ENCODE data around the gene CASP3.

The CASP3 gene

GRCh38 chr4:184624972-184625554 lies 24.2 kb downstream of the CASP3 start:
- TF ChIP-seq FOXP2 (optimal IDR thresholded peaks at IDR 0.05; ENCODE audit: borderline replicate concordance, extremely low read depth, extremely low read length, insufficient read depth) (no peak), POLR2AphosphoS5 (IDR thresholded peaks at IDR 0.05; ENCODE audit: low read depth, low read length) (no peak), TAF1 (IDR thresholded peaks at IDR 0.05; ENCODE audit: borderline replicate concordance, insufficient read depth, low read length) (no peak), REST (IDR thresholded peaks at IDR 0.05; ENCODE audit: insufficient read depth in 1 of 2, low read depth in 2 of 2, low read length in 2 of 2) (no peak), SIN3A (IDR thresholded peaks at IDR 0.05; ENCODE audit: borderline replicate concordance, insufficient read depth, low read length) (no peak)

- no peak for TF ChIP-seq TAF1 (IDR thresholded peaks at IDR 0.05; ENCODE audit: borderline replicate concordance, insufficient read depth, low read length)
- TF ChIP-seq REST (IDR thresholded peaks at IDR 0.05; ENCODE audit: insufficient read depth in 1 of 2, low read depth in 2 of 2, low read length in 2 of 2): no peak
- no peak for TF ChIP-seq FOXP2 (optimal IDR thresholded peaks at IDR 0.05; ENCODE audit: borderline replicate concordance, extremely low read depth, extremely low read length, insufficient read depth)
- TF ChIP-seq SIN3A (IDR thresholded peaks at IDR 0.05; ENCODE audit: borderline replicate concordance, insufficient read depth, low read length): no peak
- no peak for TF ChIP-seq POLR2AphosphoS5 (IDR thresholded peaks at IDR 0.05; ENCODE audit: low read depth, low read length)
These were observed 27.7 kb downstream of the CASP3 start for GRCh38 chr4:184621518-184621917.

GRCh38 chr4:184620212-184620867 lies 28.9 kb downstream of the CASP3 start:
- TF ChIP-seq REST (IDR thresholded peaks at IDR 0.05; ENCODE audit: insufficient read depth in 1 of 2, low read depth in 2 of 2, low read length in 2 of 2): no peak
- no peak for TF ChIP-seq TAF1 (IDR thresholded peaks at IDR 0.05; ENCODE audit: borderline replicate concordance, insufficient read depth, low read length)
- TF ChIP-seq FOXP2 (optimal IDR thresholded peaks at IDR 0.05; ENCODE audit: borderline replicate concordance, extremely low read depth, extremely low read length, insufficient read depth): no peak
- TF ChIP-seq POLR2AphosphoS5 (IDR thresholded peaks at IDR 0.05; ENCODE audit: low read depth, low read length): no peak
- TF ChIP-seq SIN3A (IDR thresholded peaks at IDR 0.05; ENCODE audit: borderline replicate concordance, insufficient read depth, low read length): no peak

GRCh38 chr4:184617600-184618196 lies 31.5 kb downstream of the CASP3 start:
- TF ChIP-seq REST (IDR thresholded peaks at IDR 0.05; ENCODE audit: insufficient read depth in 1 of 2, low read depth in 2 of 2, low read length in 2 of 2): no peak
- TF ChIP-seq TAF1 (IDR thresholded peaks at IDR 0.05; ENCODE audit: borderline replicate concordance, insufficient read depth, low read length): no peak
- TF ChIP-seq SIN3A (IDR thresholded peaks at IDR 0.05; ENCODE audit: borderline replicate concordance, insufficient read depth, low read length): no peak
- no peak for TF ChIP-seq FOXP2 (optimal IDR thresholded peaks at IDR 0.05; ENCODE audit: borderline replicate concordance, extremely low read depth, extremely low read length, insufficient read depth)
- no peak for TF ChIP-seq POLR2AphosphoS5 (IDR thresholded peaks at IDR 0.05; ENCODE audit: low read depth, low read length)
